ENCODE data around the gene ZNF398.

DNA sequence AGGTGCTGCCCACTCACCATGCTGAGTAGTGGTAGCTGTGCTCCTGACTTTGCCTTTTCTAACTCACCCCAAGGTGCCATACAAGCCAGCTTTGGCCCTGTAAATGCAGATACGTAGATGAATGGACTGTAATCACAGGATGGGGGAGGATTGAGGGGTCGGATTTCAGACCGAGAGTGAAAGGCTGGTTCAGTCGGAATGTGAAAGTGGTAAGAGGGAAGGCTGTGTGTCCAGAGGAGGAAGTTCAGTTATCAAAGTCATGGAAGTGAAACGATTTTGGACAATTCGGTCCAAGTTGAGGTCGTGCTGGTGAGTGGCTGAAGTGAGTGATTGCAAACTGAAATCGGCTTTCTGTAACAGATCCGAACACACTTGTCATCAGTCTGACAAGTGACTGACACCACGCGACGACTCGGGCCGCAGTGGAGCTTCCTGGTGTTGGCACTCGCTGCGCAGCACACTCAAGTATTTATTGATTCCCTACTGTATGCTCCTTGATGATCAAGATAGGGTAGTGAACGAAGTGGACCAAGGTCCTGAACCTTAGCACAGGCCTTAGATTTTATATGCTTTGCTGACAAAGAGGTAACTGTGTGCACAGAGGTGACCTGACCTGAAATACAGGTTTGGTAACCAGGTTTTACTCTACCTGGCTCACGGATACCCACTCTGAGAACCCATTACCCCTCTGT, 58.6 kb downstream of the ZNF398 start:
- TF ChIP-seq, protein P1, sequence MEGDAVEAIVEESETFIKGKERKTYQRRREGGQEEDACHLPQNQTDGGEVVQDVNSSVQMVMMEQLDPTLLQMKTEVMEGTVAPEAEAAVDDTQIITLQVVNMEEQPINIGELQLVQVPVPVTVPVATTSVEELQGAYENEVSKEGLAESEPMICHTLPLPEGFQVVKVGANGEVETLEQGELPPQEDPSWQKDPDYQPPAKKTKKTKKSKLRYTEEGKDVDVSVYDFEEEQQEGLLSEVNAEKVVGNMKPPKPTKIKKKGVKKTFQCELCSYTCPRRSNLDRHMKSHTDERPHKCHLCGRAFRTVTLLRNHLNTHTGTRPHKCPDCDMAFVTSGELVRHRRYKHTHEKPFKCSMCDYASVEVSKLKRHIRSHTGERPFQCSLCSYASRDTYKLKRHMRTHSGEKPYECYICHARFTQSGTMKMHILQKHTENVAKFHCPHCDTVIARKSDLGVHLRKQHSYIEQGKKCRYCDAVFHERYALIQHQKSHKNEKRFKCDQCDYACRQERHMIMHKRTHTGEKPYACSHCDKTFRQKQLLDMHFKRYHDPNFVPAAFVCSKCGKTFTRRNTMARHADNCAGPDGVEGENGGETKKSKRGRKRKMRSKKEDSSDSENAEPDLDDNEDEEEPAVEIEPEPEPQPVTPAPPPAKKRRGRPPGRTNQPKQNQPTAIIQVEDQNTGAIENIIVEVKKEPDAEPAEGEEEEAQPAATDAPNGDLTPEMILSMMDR (IDR thresholded peaks at IDR 0.05), result no peak
- no peak for TF ChIP-seq POLR2A (IDR thresholded peaks at IDR 0.05)
